Inflammatory macrophage treated with lipopolysaccharide for 1 hour (primary cell): ENCODE results near the gene RNF151.

Experiments
- DNase-seq, 2 donors: peaks; one replicate each; pipeline ENCODE4 v3.0.0-alpha.2; 2020 to 2022

The RNF151 gene

GRCh38 chr16:1978476-1979120 is 11.9 kb downstream of the RNF151 start:
- no peak for DNase-seq

- no peak for DNase-seq
Measured at GRCh38 chr16:1979271-1980029, 12.8 kb downstream of the RNF151 start.

DNA sequence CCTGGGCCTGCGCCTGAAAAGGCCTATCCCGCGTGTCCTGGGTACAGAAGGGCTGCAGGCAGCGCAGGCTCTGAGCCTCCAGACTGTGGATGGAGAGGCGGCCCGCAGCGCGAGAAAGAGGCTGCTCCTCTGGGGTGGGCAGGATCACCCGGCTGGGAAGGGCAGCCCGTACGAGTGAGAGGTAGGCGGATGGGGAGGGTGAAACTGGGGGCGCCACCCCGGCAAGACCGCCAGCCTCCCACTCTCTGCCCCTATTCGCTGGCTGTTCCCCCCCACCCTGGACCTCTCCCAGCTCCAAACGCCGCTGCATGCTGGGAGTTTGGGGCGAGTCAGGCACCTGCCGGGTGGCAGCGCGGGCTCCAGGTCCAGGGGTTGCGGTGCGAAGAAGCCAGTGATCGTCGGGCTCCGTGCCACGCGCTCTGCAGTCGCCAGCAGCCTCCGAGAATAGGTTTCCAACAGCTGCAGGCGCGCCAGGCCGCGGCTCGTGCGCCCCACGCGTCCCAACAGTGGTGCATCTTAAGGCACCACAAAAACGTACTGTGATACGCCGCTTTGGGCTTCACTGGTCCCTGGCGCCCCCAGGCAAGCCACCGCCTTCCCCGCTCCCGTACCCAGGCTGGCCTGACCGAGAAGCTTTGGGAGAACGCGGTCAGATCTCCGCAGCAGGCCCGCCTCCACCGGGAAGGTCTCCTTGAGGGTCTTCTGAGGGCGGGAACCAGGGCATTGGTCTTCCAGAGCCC is 13.5 kb downstream of the RNF151 start:
- no peak for DNase-seq

- no peak for DNase-seq
Measured at GRCh38 chr16:1980770-1981087, 14.1 kb downstream of the RNF151 start.

DNA sequence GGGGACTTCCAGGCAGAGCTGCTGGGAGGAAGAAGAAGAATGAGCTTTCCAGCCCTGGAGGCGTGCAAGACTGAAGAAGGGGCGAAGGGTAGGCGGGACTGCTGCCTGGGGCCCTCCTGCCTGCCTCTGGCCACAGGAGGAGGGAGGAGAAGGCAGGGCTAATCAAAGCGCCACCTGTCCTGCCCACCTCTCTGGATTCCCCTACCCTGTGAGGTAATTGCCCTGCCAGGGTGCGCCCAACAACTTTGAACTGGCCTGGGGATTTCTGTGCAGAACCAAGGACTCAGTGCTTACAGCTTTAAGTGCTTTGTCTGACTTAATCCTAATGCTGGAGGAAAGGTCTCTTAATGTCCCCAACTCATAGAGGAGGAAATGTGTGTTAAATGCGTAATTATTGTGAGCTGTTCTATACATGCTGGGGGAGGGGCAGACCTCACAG is 14.8 kb downstream of the RNF151 start, which contains the start of gene NOXO1:
NOXO1 (minus strand) TSS at position 72 of the 439 bp plus-strand sequence. CDS start 290 bp downstream, outside the sequence.
- DNase-seq, result no peak

DNA sequence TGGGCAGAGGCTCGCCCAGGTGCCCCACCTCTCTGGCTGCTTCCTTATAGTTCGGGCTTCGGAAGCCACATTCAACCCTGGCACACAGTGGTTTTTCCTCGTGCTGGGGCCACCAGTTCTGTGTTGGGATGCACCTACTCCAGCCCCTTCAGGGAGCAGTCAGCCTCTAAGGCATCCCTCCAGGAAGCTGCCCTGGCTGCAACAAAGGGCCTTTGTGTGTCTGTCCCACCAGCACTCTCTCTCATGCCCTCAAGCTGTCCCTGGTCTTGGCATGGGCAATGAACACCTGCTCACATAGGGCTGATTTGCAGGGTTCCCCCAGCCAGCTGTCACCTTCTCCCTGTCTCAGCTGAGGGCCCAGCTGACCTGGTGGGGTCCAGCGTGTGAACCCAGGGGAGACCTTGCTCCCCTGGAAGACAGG is 15.4 kb downstream of the RNF151 start:
- DNase-seq, result no peak

- DNase-seq, result no peak
Measured at GRCh38 chr16:1982991-1983543, 16.4 kb downstream of the RNF151 start.

DNA sequence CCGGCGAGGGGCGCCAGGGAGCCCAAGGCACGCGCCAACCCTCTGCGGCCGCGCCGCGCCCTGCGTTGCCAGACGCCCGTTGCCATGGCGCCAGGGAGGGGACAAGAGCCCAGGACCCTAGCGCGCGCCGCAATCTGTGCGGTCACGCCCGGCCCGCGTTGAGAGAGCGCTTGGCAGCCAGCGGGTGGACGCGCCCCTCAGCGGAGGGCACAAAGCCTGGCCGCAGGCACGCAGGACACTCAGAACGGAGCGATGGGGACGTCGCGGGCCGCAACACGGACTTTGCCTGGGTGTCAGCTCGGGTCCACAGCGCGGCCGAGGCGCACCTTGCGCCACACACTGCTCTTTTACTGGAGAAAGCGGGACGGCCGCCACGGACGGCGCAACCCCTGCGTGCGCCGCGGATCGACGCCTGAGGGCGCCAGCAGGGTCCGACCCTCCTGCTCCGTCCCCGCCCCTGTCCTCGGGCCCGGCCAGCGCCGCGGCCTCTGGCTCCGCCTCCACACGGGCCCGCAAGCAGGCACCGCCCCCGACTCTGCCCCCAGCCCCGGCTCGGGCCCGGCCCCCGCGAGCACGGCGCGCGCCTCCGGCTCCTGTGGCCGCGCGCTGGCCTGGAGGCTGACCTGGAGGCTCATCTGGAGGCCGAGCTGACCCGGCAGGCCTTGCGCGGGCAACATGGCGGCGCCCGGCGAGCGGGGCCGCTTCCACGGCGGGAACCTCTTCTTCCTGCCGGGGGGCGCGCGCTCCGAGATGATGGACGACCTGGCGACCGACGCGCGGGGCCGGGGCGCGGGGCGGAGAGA is 17.1 kb downstream of the RNF151 start, which contains the start of gene GFER:
GFER (plus strand) TSS at position 650 of the 803 bp plus-strand sequence; CDS start at position 676, 26 bp downstream.
- DNase-seq, result peak; percentile 89

DNA sequence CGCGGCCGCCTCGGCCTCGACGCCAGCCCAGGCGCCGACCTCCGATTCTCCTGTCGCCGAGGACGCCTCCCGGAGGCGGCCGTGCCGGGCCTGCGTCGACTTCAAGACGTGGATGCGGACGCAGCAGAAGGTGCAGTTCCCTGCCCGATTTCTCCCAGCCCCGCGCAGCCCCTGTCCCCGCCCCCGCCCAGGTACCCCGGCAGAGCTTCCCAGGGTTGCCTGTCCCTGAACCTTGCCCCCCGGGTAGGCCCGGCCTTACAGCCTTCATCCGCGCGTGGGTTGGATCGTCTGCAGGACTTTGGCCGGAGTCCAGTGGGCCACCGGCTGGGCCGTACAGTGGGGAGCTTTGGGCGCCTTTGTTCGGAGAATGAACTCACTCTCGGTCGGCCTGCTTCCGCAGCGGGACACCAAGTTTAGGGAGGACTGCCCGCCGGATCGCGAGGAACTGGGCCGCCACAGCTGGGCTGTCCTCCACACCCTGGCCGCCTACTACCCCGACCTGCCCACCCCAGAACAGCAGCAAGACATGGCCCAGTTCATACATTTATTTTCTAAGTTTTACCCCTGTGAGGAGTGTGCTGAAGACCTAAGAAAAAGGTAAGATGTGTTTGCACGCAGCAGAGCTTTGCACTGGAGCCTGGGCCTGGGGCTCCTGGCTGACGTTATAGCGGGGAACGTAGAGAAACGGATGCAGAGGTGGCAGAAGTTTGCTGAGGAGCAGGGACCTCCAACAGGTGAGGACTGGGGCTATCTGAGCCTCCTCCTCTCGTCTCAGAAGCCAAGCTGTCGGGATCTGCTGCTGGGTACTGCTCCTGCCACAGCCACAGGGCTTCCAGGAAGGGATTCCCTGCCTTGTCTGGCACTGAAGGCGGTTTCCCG is 17.9 kb downstream of the RNF151 start:
- no peak for DNase-seq

GRCh38 chr16:1985466-1986150 is 19.0 kb downstream of the RNF151 start:
- no peak for DNase-seq

DNA sequence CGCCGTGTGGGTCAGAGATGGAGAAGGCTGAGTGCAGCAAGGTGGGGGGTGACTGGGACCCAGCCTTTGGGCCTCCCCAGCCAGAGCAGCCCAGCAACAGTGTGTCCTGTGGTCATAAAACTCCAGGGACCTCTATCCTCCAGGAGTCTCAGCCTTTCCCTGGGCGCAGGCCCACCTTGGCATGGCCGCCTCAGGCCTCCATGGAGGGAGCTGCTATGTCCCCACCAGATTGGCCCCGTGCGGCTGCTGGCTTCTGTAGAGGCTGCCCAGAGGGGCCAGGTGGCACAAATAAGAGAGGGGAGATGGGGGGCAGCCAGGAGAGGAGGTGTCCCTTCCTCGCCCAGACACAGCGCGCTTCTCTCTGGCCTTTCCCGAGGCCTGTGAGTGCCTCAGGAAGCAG is 20.5 kb downstream of the RNF151 start:
- no peak for DNase-seq

DNA sequence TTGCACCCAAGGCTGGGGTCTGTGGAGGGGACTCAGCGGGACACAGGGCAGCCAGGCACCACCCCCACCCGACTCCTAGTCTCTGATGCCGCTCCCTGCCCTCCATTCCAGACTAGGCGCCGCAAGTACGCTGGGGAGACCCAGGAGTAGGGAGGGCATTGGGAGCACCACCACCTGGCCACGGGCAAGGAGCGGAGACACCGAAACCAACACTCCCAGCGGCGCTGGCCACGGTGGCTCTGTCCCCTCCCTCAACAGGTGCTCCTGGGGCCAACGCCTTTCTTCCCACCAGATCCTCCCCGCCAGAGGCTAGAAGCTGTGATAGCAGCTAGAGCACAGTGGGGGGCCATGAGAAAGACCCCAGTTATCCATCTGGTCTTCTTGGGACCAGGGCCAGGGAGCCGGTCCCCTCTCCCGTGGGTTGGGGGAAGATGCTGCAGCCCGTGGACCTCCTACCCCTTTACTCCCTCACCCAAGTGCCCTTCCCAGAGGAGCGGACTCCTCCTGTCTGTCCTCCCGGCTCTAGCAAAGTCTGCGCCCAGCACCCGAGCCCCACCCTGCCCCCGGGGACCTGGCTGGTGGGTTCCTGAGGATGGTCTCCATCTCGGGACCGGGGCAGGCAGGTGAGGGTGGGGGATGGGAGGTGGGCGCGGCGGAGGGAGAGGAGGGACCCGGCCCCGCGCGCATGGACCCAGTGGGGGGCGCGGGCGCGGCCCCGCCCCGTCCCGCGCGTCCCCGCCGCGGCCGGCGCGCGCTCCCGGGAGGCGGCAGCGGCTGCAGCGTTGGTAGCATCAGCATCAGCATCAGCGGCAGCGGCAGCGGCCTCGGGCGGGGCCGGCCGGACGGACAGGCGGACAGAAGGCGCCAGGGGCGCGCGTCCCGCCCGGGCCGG is 22.8 kb downstream of the RNF151 start, which contains the start of gene SYNGR3:
SYNGR3 (plus strand) TSS at position 762 of the 892 bp plus-strand sequence. CDS start 133 bp downstream, outside the sequence.
- DNase-seq, result no peak

DNA sequence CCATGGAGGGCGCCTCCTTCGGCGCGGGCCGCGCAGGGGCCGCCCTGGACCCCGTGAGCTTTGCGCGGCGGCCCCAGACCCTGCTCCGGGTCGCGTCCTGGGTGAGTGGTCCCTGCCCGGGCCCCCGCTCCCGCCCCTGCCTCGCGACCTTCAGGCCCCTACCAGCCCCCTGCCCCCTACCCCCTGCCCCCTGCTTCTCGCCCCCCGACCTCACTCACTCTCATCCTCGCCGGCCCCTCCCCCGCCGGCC is 23.4 kb downstream of the RNF151 start:
- DNase-seq, result no peak

DNA sequence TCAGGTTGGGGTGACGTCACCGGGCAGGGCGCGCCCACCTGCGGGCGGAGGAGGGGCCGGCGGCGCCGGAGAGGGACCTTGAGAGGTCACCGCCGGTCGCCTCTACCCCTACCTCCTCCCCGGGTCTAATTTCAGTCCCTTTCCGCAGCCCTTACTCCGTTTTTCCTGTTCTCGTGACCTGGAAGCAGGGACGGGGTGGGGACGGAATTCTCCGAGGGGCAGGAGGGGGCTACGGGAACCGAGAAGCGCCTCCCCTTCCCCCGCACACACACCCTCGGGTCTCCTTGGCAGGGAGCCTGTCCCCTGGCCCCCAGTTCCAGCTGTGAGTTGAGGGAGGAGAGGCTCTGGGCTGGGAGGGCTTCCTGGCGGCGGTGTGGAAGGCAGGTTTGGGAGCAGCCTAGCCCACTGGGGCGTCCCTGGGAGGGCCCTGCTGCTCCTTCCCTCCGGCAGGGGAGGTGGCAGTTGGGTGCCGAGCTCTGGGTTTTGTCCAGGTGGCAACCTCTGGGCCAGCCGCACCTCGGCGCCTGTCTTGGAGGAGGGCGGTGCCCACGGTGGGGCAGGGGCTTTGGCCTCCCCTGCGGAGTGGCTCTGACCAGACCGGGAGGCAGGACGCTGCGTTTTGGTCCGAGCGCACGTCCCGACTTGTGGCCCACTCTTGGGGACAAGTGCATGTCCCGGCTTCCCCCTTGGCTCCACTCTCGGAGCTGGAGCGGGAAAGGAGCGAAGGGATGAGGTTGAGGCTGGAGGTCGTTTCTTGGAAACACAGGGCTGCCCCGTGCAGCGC is 23.9 kb downstream of the RNF151 start:
- no peak for DNase-seq

- DNase-seq, result peak in 1 of 2 donors; percentile 14
Measured at GRCh38 chr16:1991135-1991551, 24.5 kb downstream of the RNF151 start.

DNA sequence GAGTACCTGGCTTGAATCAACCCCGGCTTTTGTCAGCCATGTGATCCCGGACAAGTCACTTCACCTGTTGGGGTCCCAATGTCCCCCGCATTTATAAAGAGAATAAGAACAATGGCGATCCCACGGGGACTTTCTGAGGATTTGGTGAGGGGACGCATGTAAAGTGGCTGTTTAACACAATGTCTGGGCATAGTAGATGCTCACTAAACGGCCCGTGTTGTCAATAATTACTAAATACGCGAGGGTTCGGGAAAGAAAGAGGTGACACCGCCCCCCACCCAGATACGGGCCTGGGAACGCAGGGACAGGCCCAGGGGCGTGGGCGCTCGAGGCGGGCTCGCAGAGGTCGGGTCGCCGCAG is 24.9 kb downstream of the RNF151 start:
- DNase-seq, result no peak

GRCh38 chr16:1991948-1992703 is 25.5 kb downstream of the RNF151 start:
- DNase-seq, result peak; percentile 93 to 99

DNA sequence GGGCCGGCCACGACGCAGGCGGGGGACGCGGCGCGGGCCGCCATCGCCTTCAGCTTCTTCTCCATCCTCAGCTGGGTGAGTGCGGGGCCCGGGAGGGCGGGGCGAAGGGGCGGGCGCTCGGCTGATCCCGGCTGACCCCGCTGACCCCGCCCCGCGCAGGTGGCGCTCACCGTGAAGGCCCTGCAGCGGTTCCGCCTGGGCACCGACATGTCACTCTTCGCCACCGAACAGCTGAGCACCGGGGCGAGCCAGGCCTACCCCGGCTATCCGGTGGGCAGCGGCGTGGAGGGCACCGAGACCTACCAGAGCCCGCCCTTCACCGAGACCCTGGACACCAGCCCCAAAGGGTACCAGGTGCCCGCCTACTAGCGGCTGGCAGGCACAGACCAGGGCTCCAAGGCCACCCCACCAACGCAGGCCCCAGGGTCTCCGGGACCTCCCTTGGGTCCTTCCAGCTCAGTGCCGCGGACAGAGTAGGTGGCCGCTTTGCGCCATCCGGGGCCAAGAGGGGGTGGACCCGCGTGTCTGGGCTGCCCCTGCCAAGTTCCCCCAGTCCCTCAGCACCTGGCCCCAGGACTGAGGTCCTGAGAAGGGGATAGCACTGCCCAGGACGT is 26.2 kb downstream of the RNF151 start:
- no peak for DNase-seq
